HG03060 (cell line): Measurements from ENCODE around the gene SLC13A3.

ENCODE experiments used
- ATAC-seq: cut with Tn5 transposase; IDR thresholded peaks from one replicate; pipeline ENCODE4 v1.9.1; 2021; ENCODE audit warnings: low read depth, moderate number of reproducible peaks; ENCODE audit not compliant: unreplicated experiment

SLC13A3 gene

GRCh38 chr20:46563170-46563859 is 87.9 kb downstream of the SLC13A3 start:
- no peak for ATAC-seq

GRCh38 chr20:46562373-46563169 is 88.7 kb downstream of the SLC13A3 start:
- ATAC-seq = no peak

GRCh38 chr20:46562009-46562372 is 89.3 kb downstream of the SLC13A3 start:
- no peak for ATAC-seq

- no peak for ATAC-seq
These were observed 91.4 kb downstream of the SLC13A3 start for GRCh38 chr20:46559685-46560440.

GRCh38 chr20:46559001-46559400 is 92.3 kb downstream of the SLC13A3 start:
- ATAC-seq = no peak

GRCh38 chr20:46558511-46558959 is 92.7 kb downstream of the SLC13A3 start:
- ATAC-seq = no peak

- no peak for ATAC-seq
These were observed 93.9 kb downstream of the SLC13A3 start for GRCh38 chr20:46557231-46557956.

- no peak for ATAC-seq
These were observed 95.8 kb downstream of the SLC13A3 start for GRCh38 chr20:46555370-46555956.

GRCh38 chr20:46554828-46555227 is 96.4 kb downstream of the SLC13A3 start:
- no peak for ATAC-seq

- ATAC-seq = no peak
These were observed 97.3 kb downstream of the SLC13A3 start for GRCh38 chr20:46553926-46554325.

GRCh38 chr20:46552460-46553420 is 98.5 kb downstream of the SLC13A3 start:
- no peak for ATAC-seq

- ATAC-seq = no peak
These were observed 99.5 kb downstream of the SLC13A3 start for GRCh38 chr20:46551522-46552381.

- no peak for ATAC-seq
These were observed 100.8 kb downstream of the SLC13A3 start, which contains the start of gene OCSTAMP for GRCh38 chr20:46550461-46550860. OCSTAMP (minus strand) TSS chr20:46550654; CDS start chr20:46550560, 94 bp downstream.

- ATAC-seq = no peak
These were observed 101.9 kb downstream of the SLC13A3 start for GRCh38 chr20:46549188-46549972.

GRCh38 chr20:46548688-46549087 is 102.6 kb downstream of the SLC13A3 start:
- ATAC-seq = no peak

- no peak for ATAC-seq
These were observed 103.3 kb downstream of the SLC13A3 start for GRCh38 chr20:46547995-46548394.

- ATAC-seq = no peak
These were observed 104.3 kb downstream of the SLC13A3 start for GRCh38 chr20:46546936-46547335.
